Astrocyte (in vitro differentiated cells and primary cell): Measurements from ENCODE around the gene GRID2IP. TPM values are rescaled to one million over a fixed set of nuclear protein-coding genes. Genes with fewer than 3 reads are reported as not detected.
"Not testable (repeated sequence)": the region's sequence is repeated elsewhere in the genome, so short reads cannot be mapped to it uniquely, and the experiment has no call there.

Source experiments
- DNase-seq: peaks from one replicate; pipeline ENCODE4 v3.0.0-alpha.2; 2010; ENCODE audit warnings: low read depth
- FAIRE-seq: peaks from 2 replicates; lab custom pipeline; 2011; peaks lifted over from hg19 to GRCh38; lab: Jason Lieb, UNC
- H2AFZ ChIP-seq: 2 replicates; pipeline ENCODE4 v1.6.0; 2012; ENCODE audit warnings: low read depth, low read length, inconsistent platforms
- H3K27ac ChIP-seq: 2 replicates; pipeline ENCODE4 v1.5.1; 2011; ENCODE audit warnings: low read depth, low read length, inconsistent platforms
- H3K27me3 ChIP-seq: 2 replicates; pipeline ENCODE4 v1.6.0; 2011; ENCODE audit warnings: low read length, inconsistent platforms; ENCODE audit not compliant: insufficient read depth
- H3K36me3 ChIP-seq: 2 replicates; pipeline ENCODE4 v1.5.1; 2011; ENCODE audit warnings: low read length, inconsistent platforms; ENCODE audit not compliant: insufficient read depth
- H3K4me1 ChIP-seq: 2 replicates; pipeline ENCODE4 v1.5.1; 2011; ENCODE audit warnings: low read length, inconsistent platforms; ENCODE audit not compliant: insufficient read depth
- H3K4me2 ChIP-seq: 2 replicates; pipeline ENCODE4 v1.6.0; 2012; ENCODE audit warnings: low read length, inconsistent platforms
- H3K4me3 ChIP-seq: 2 replicates; pipeline ENCODE4 v1.5.1; 2011; ENCODE audit warnings: low read depth, mild to moderate bottlenecking, low read length, inconsistent platforms; ENCODE audit not compliant: insufficient read depth
- H3K79me2 ChIP-seq: 2 replicates; pipeline ENCODE4 v1.6.0; 2012; ENCODE audit warnings: mild to moderate bottlenecking, low read length, inconsistent platforms; ENCODE audit not compliant: insufficient read depth
- H3K9ac ChIP-seq: 2 replicates; pipeline ENCODE4 v1.6.0; 2012; ENCODE audit warnings: mild to moderate bottlenecking, low read length, inconsistent platforms
- H3K9me3 ChIP-seq: 2 replicates; pipeline ENCODE4 v1.5.1; 2012; ENCODE audit warnings: low read depth, mild to moderate bottlenecking, low read length, inconsistent platforms; ENCODE audit not compliant: insufficient read depth
- H4K20me1 ChIP-seq: 2 replicates; pipeline ENCODE4 v1.6.0; 2012; ENCODE audit warnings: low read length, inconsistent platforms; ENCODE audit not compliant: insufficient read depth
- H3K27ac Mint-ChIP-seq: one replicate; pipeline ENCODE4 v1.8.0; 2021; ENCODE audit warnings: mild to moderate bottlenecking, mixed read lengths; ENCODE audit not compliant: unreplicated experiment
- H3K27me3 Mint-ChIP-seq: one replicate; pipeline ENCODE4 v1.8.0; 2021; ENCODE audit warnings: low read depth, mixed read lengths; ENCODE audit not compliant: unreplicated experiment
- H3K36me3 Mint-ChIP-seq: one replicate; pipeline ENCODE4 v1.8.0; 2021; ENCODE audit warnings: low read depth, mixed read lengths; ENCODE audit not compliant: unreplicated experiment
- H3K4me1 Mint-ChIP-seq: one replicate; pipeline ENCODE4 v1.8.0; 2021; ENCODE audit warnings: low read depth, mixed read lengths; ENCODE audit not compliant: unreplicated experiment
- H3K4me3 Mint-ChIP-seq: one replicate; pipeline ENCODE4 v1.8.0; 2021; ENCODE audit warnings: mild to moderate bottlenecking, moderate library complexity, mixed read lengths; ENCODE audit not compliant: unreplicated experiment
- H3K9me3 Mint-ChIP-seq: one replicate; pipeline ENCODE4 v1.8.0; 2021; ENCODE audit warnings: mild to moderate bottlenecking, mixed read lengths; ENCODE audit not compliant: unreplicated experiment
- CTCF ChIP-seq: IDR thresholded peaks from 2 replicates; pipeline ENCODE4 v1.5.1; 2011; ENCODE audit warnings: low read depth, mild to moderate bottlenecking, inconsistent platforms, low read length, moderate library complexity; ENCODE audit not compliant: insufficient read depth
- EZH2 ChIP-seq: IDR thresholded peaks from 2 replicates; pipeline ENCODE4 v1.6.1; 2012; ENCODE audit warnings: mild to moderate bottlenecking, low read length, inconsistent platforms; ENCODE audit not compliant: insufficient read depth
- total RNA-seq: library from RNA; stranded (reverse); gene quantifications from 2 replicates; pipeline ENCODE4 v1.2.1, GENCODE V29; 2021

Gene GRID2IP
- total RNA-seq, 1 donor from 2014 or later, result 0.09 TPM

- Histone ChIP-seq H4K20me1 (no peaks in the 10 kb centered on the region), H3K27ac (no peak overlapping the region), H3K36me3 (peaks cover 9% of the 10 kb centered on the region), H3K9me3 (no peaks in the 10 kb centered on the region), H3K9ac (peak overlapping the region; percentile 91), H3K4me3 (no peak overlapping the region), H3K4me2 (peak overlapping the region; percentile 85), H3K27me3 (no peaks in the 10 kb centered on the region), H2AFZ (peak overlapping the region; percentile 92), H3K79me2 (no peaks in the 10 kb centered on the region), H3K4me1 (peaks cover 8% of the 10 kb centered on the region)
- FAIRE-seq, result no peak
- Mint-ChIP-seq H3K4me1 (peaks cover 3% of the 10 kb centered on the region), H3K9me3 (no peaks in the 10 kb centered on the region), H3K36me3 (peaks cover 5% of the 10 kb centered on the region), H3K27me3 (no peaks in the 10 kb centered on the region), H3K4me3 (peak overlapping the region; percentile 86), H3K27ac (no peak overlapping the region)
- DNase-seq, result no peak
- TF ChIP-seq CTCF (no peak), EZH2 (no peak)
These were observed 27.1 kb upstream of the GRID2IP start for GRCh38 chr7:6578114-6579084.

GRCh38 chr7:6577369-6578113, 26.3 kb upstream of the GRID2IP start, which contains the start of gene ZDHHC4:
Gene ZDHHC4 (plus strand): TSS chr7:6577454. CDS start chr7:6580562, 3,108 bp downstream.
- no peaks in the 10 kb centered on the region for H3K9me3 Mint-ChIP-seq
- Histone ChIP-seq H4K20me1 (no peaks in the 10 kb centered on the region), H3K79me2 (no peaks in the 10 kb centered on the region), H3K4me1 (peaks cover 8% of the 10 kb centered on the region), H3K36me3 (peaks cover 9% of the 10 kb centered on the region), H3K9me3 (no peaks in the 10 kb centered on the region), H3K4me3 (peak within 1 kb of the TSS; percentile 70), H3K27me3 (no peaks in the 10 kb centered on the region), H3K9ac (peak within 1 kb of the TSS; percentile 91), H3K27ac (peak within 1 kb of the TSS; percentile 81), H3K4me2 (peak within 1 kb of the TSS; percentile 85), H2AFZ (peak within 1 kb of the TSS; percentile 92)
- TF ChIP-seq CTCF, result no peak
- peaks cover 5% of the 10 kb centered on the region for H3K36me3 Mint-ChIP-seq
- peaks cover 3% of the 10 kb centered on the region for H3K4me1 Mint-ChIP-seq
- peak; percentile 81 for DNase-seq
- FAIRE-seq, result no peak
- peak within 1 kb of the TSS; percentile 86 for H3K4me3 Mint-ChIP-seq
- peaks cover 4% of the 10 kb centered on the region for H3K27me3 Mint-ChIP-seq
- H3K27ac Mint-ChIP-seq, result peak within 1 kb of the TSS; percentile 87

GRCh38 chr7:6576867-6577368, 25.7 kb upstream of the GRID2IP start:
- not testable (repeated sequence) for H3K4me3 Mint-ChIP-seq, H3K9me3 Mint-ChIP-seq, H3K27me3 ChIP-seq, H3K4me1 ChIP-seq, H3K27me3 Mint-ChIP-seq, DNase-seq, H3K27ac Mint-ChIP-seq, H3K36me3 Mint-ChIP-seq, H3K4me1 Mint-ChIP-seq, H4K20me1 ChIP-seq, FAIRE-seq, H3K9me3 ChIP-seq, H3K36me3 ChIP-seq, H3K79me2 ChIP-seq
- Histone ChIP-seq H2AFZ (peak overlapping the region; percentile 92), H3K4me3 (peak overlapping the region; percentile 70), H3K4me2 (peak overlapping the region; percentile 85), H3K27ac (peak overlapping the region; percentile 81), H3K9ac (peak overlapping the region; percentile 91)
